HG03432 (cell line): ENCODE results near the gene DXO.
"Not testable (repeated sequence)": the region's sequence is repeated elsewhere in the genome, so short reads cannot be mapped to it uniquely, and the experiment has no call there.

Source experiments
- ATAC-seq: cut with Tn5 transposase; IDR thresholded peaks from one replicate; pipeline ENCODE4 v1.9.1; 2021; ENCODE audit warnings: mild to moderate bottlenecking, moderate library complexity; ENCODE audit not compliant: unreplicated experiment

DXO gene

GRCh38 chr6:31932137-31932536 is 39.8 kb downstream of the DXO start:
- ATAC-seq, result not testable (repeated sequence)

- no peak for ATAC-seq
Observed at GRCh38 chr6:31930962-31931361, 41.0 kb downstream of the DXO start.

GRCh38 chr6:31928672-31928939 is 43.3 kb downstream of the DXO start:
- no peak for ATAC-seq

- no peak for ATAC-seq
Observed at GRCh38 chr6:31927863-31928671, 43.9 kb downstream of the DXO start.

- no peak for ATAC-seq
Observed at GRCh38 chr6:31927242-31927862, 44.6 kb downstream of the DXO start, which contains the start of gene C2. Gene C2, plus strand, starts transcription at chr6:31927717. Its CDS starts 36 bp downstream, at chr6:31927753.

- ATAC-seq, result no peak
Observed at GRCh38 chr6:31922942-31923341, 49.0 kb downstream of the DXO start.

- no peak for ATAC-seq
Observed at GRCh38 chr6:31920811-31921210, 51.1 kb downstream of the DXO start.
